Activated CD8-positive, alpha-beta memory T cell treated with anti-CD3 and anti-CD28 coated beads, Interleukin-2, amount 10 ng/mL, durations not matched to agents 7 days and 5 days (primary cell): Measurements from ENCODE around the gene PTRH1. TPM values are rescaled to one million over a fixed set of nuclear protein-coding genes. Genes with fewer than 3 reads are reported as not detected.

Experiments used
- ATAC-seq: fragments of 150-1000 bp; cut with Tn5 transposase; one replicate; pipeline ENCODE4 v1.10.0; 2021; ENCODE audit warnings: moderate library complexity
- CTCF ChIA-PET: fragments of 350-600 bp; sonication (Branson Sonifier 250); formaldehyde crosslinking; loops from one replicate; lab custom pipeline; 2021; ENCODE audit warnings: antibody characterized with exemption; lab: Charles Lee
- DNase-seq: peaks from one replicate; pipeline ENCODE4 v3.0.0-alpha.2; 2020
- H3K27ac Mint-ChIP-seq: one replicate; pipeline ENCODE4 v1.8.0; 2021; ENCODE audit warnings: mild to moderate bottlenecking, mixed read lengths
- H3K27me3 Mint-ChIP-seq: one replicate; pipeline ENCODE4 v1.8.0; 2021; ENCODE audit warnings: mixed read lengths
- H3K36me3 Mint-ChIP-seq: one replicate; pipeline ENCODE4 v1.8.0; 2021; ENCODE audit warnings: mild to moderate bottlenecking, mixed read lengths
- H3K4me1 Mint-ChIP-seq: one replicate; pipeline ENCODE4 v1.8.0; 2021; ENCODE audit warnings: mixed read lengths
- H3K4me3 Mint-ChIP-seq: one replicate; pipeline ENCODE4 v1.8.0; 2021; ENCODE audit warnings: mild to moderate bottlenecking, moderate library complexity, mixed read lengths
- H3K9me3 Mint-ChIP-seq: one replicate; pipeline ENCODE4 v1.8.0; 2022; ENCODE audit warnings: low read depth, mixed read lengths
- total RNA-seq, 2 experiments: library from RNA; stranded (reverse); gene quantifications; one replicate each; pipeline ENCODE4 v1.2.3, GENCODE V29; 2021

Gene PTRH1
- total RNA-seq, 2 experiments from 2014 or later, result 12.5 to 14.4 TPM

DNA sequence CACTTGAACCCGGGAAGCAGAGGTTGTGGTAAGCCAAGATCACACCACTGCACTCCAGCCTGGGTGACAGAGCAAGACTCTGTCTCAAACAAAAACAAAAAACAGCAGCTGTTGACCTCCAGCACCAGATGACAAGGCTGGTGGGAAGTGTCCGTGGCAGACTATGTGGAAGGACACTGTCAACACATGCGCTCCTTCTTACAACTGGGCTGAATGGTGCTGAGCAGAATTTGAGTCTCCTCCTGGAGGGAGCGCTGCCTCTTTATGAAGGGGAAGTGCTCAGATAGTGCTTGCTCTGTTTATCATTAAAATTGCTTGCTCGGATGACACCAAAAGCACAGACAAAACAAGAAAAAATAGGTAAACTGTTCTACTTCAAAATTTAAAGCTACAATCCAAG, 17.9 kb downstream of the PTRH1 start:
- no peak for ATAC-seq
- no peaks in the 10 kb centered on the region for H3K27me3 Mint-ChIP-seq
- no peak for DNase-seq
- H3K4me1 Mint-ChIP-seq, result peaks cover 15% of the 10 kb centered on the region
- CTCF ChIA-PET, result interaction anchor here (1.3 kb wide), 1 partner anchor 172 kb away, joined by 3 read pairs; no protein-coding TSS in a partner anchor
- H3K27ac Mint-ChIP-seq, result no peak overlapping the region
- no peaks in the 10 kb centered on the region for H3K9me3 Mint-ChIP-seq
- H3K4me3 Mint-ChIP-seq, result no peak overlapping the region
- H3K36me3 Mint-ChIP-seq, result peaks cover 2% of the 10 kb centered on the region

DNA sequence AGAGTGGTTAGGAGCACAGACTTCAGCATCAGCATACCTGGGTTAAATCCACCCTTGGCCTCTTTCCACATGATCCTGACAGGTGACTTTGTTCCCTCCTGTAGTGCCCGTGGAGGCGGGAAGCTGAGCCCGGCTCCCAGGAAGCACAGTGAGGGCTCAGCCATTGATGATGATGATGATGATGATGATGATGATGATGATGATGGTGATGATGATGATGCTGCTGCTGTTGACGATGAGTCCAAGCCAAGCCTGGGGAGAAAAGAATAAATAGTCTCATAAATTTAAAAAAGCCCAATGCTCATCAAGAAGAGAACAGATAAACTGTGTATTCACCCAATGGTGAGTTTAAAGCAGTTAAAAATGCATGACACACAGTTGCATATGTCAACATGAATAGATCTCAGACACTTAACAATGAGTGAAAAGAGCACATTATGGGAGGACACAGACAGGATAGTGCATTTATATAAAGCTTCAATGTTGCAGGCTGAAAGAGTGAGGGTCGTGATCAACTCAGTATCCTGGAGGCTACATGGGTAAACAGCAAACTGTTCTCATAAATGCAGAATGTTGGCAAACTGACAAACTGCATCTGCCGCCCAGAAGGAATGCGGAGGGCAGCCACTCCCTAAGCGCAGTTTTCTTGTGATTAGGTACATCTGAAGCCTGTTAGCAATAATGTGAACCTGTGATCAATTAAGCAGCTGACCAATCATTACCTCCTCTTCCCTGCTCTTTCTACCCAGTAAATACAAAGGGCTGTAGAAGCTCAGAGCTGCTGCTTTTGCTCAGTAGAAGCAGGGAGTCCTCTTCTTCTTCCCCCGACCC, 20.4 kb downstream of the PTRH1 start:
- H3K9me3 Mint-ChIP-seq, result no peaks in the 10 kb centered on the region
- DNase-seq, result no peak
- H3K36me3 Mint-ChIP-seq, result peaks cover 2% of the 10 kb centered on the region
- H3K27me3 Mint-ChIP-seq, result no peaks in the 10 kb centered on the region
- CTCF ChIA-PET, result interaction anchor here (0.7 kb wide), 1 partner anchor 169 kb away, joined by 3 read pairs; no protein-coding TSS in a partner anchor
- peaks cover 12% of the 10 kb centered on the region for H3K4me1 Mint-ChIP-seq
- no peak overlapping the region for H3K27ac Mint-ChIP-seq
- ATAC-seq, result no peak
- no peak overlapping the region for H3K4me3 Mint-ChIP-seq

DNA sequence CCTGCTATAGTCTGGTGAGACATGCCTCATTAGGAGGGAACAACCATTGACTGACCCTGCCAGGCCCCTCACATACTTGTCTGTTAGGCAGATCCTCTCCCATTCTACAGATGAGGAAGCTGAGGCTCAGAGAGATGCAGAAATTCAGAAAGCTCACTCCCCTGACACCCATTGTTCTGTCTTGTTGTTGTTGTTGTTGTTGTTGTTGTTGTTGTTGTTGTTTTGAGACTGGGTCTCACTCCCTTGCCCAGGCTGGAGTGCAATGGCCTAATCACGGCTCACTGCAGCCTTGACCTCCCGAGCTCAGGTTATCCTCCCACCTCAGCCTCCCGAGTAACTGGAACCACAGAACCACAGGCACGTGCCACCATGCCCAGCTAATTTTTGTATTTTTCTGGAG, 21.8 kb downstream of the PTRH1 start:
- no peak for DNase-seq
- CTCF ChIA-PET, result no interaction called here
- Mint-ChIP-seq H3K27me3 (no peaks in the 10 kb centered on the region), H3K4me1 (no peaks in the 10 kb centered on the region), H3K27ac (no peak overlapping the region), H3K4me3 (no peak overlapping the region), H3K9me3 (no peaks in the 10 kb centered on the region), H3K36me3 (peaks cover 2% of the 10 kb centered on the region)
- no peak for ATAC-seq

DNA sequence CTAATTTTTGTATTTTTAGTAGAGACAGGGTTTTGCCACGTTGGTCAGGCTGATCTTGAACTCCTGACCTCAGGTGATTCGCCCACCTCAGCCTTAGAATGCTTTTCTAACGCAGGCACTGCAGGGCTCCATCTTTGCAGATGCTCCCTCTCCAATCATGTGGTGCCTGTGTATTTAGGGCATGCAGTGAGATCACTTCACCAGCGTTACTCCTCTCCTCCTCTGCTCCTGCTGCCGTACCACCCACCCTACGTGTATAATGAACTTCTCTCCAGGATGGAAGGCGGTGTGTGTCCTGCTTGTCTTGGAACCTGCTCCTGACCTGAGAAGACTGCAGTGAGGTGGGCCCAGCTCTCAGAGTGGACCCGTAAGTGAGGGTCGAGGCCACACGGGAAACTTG, 22.3 kb downstream of the PTRH1 start:
- CTCF ChIA-PET, result no interaction called here
- Mint-ChIP-seq H3K27ac (no peak overlapping the region), H3K9me3 (no peaks in the 10 kb centered on the region), H3K4me3 (no peak overlapping the region), H3K27me3 (no peaks in the 10 kb centered on the region), H3K36me3 (peaks cover 2% of the 10 kb centered on the region), H3K4me1 (no peaks in the 10 kb centered on the region)
- ATAC-seq (no peak), DNase-seq (no peak)

DNA sequence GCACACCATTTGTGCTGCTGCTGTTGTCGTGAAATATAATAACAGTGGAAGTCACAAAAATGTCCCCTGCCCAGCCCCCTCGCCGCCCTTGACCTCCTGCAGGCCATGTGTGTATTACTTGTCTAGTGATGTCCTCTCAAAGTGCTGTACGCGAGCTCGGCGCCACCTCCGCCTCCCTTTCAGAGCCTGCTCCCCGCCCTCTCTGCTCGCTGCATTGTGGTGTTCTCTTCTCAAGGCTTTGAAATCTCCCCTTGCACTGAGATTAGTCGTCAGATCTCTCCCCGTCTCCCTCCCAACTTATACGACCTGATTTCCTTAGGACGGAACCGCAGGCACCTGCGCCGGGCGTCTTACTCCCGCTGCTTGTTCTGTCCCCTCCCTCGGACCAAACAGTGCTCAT, 23.4 kb downstream of the PTRH1 start:
- CTCF ChIA-PET, result no interaction called here
- H3K36me3 Mint-ChIP-seq, result peaks cover 2% of the 10 kb centered on the region
- ATAC-seq, result no peak

DNA sequence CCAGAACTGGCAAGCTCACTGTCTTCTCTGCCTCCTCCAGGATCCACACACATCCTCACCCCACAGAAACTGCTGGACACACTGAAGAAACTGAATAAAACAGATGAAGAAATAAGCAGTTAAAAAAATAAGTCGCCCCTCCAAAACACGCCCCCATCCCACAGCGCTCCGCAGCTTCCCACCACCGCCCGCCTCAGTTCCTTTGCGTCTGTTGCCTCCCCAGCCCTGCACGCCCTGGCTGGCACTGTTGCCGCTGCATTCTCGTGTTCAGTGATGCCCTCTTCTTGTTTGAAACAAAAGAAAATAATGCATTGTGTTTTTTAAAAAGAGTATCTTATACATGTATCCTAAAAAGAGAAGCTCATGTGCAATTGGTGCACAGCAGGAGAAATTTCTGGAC, 24.7 kb downstream of the PTRH1 start:
- H3K4me1 Mint-ChIP-seq, result no peaks in the 10 kb centered on the region
- ATAC-seq (no peak), DNase-seq (no peak)
- no peak overlapping the region for H3K4me3 Mint-ChIP-seq
- CTCF ChIA-PET, result no interaction called here
- H3K9me3 Mint-ChIP-seq, result no peaks in the 10 kb centered on the region
- H3K36me3 Mint-ChIP-seq, result no peaks in the 10 kb centered on the region
- H3K27ac Mint-ChIP-seq, result no peak overlapping the region
- no peaks in the 10 kb centered on the region for H3K27me3 Mint-ChIP-seq

More for the DNA sequence above, 23.4 kb downstream of the PTRH1 start:
- H3K27me3 Mint-ChIP-seq, result no peaks in the 10 kb centered on the region
- no peak overlapping the region for H3K27ac Mint-ChIP-seq
- H3K9me3 Mint-ChIP-seq, result no peaks in the 10 kb centered on the region
- no peaks in the 10 kb centered on the region for H3K4me1 Mint-ChIP-seq
- no peak for DNase-seq
- H3K4me3 Mint-ChIP-seq, result no peak overlapping the region

DNA sequence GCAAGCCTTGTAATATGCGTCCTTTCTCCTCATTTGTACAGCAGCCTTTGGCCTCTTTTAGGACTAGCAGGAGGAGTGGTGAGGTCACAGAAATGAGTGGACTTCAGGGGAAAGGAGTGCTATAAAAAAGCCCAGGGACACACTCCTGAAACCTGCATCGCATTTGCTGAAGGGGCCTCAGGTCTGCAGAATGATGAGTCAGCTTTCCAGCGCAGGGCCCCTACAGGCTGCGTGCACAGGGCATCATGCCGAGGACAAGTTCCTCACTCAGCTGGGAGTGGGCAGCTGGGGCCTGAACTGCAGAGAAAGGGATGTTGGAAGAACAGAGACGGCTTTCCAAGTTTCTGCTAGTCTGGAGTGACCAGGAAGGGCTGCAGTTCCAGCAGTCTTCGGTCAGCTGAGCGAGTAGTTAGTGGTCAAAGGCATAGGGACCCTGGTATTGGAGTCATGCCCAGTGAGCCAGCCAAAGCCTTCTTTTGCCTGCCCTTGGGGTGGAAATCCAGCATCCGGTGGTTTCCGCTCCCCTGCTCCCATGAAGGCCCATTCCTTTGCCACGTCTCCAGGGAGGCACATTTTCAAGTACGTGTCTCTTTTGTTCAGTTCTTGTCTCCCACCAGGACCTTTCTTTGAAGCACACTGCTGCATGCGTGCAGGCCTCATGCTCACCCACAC, 26.0 kb downstream of the PTRH1 start:
- CTCF ChIA-PET, result no interaction called here
- Mint-ChIP-seq H3K27ac (no peak overlapping the region), H3K27me3 (no peaks in the 10 kb centered on the region), H3K9me3 (no peaks in the 10 kb centered on the region), H3K36me3 (no peaks in the 10 kb centered on the region), H3K4me3 (no peak overlapping the region), H3K4me1 (no peaks in the 10 kb centered on the region)
- DNase-seq (no peak), ATAC-seq (no peak)

DNA sequence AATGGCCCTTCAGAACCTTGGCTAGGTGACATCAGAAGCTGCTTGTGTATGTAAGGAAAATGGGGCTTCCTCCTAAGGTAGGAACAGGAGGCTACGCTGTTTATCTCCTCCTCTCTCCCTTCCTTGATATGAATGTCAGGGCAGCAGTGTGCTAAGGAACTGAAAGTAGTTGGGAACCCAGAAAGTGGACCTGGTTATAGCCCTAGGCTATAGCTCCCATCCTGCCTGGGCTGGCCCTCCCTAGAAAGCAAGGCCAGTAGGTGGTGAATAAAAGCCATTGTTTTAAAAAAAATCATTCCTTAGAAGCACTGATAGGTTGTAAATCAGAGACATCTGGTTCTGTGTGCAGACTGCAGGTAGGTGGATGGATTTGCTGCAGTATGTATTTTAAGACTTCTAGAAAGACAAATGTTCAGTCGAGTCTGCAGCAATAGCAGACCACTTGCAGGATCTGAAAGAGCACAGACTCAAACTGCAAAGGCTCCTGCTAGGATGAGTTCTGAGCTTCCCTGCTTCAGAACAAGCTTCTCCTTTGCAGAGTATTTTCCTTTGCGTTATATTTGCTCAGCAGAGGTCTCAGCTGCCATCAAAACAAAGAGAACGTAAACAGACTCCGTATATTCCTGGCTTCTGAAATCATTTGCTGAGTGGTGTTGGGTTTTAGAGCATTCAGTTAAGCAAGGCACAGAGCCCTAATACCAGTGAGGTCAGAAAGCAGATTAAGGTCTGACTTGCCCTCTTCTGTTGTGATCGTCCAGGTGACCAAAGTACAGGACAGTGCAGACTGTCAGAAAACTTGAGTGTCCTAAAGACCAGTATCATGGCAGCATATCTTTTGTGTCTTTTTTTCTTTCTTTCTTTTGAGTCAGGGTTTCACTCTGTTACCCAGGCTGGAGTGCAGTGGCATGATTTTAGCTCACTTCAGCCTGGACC, 28.7 kb downstream of the PTRH1 start:
- H3K9me3 Mint-ChIP-seq, result no peaks in the 10 kb centered on the region
- H3K4me3 Mint-ChIP-seq, result no peak overlapping the region
- H3K4me1 Mint-ChIP-seq, result no peaks in the 10 kb centered on the region
- H3K27me3 Mint-ChIP-seq, result no peaks in the 10 kb centered on the region
- no peaks in the 10 kb centered on the region for H3K36me3 Mint-ChIP-seq
- CTCF ChIA-PET, result no interaction called here
- DNase-seq (no peak), ATAC-seq (no peak)
- no peak overlapping the region for H3K27ac Mint-ChIP-seq

DNA sequence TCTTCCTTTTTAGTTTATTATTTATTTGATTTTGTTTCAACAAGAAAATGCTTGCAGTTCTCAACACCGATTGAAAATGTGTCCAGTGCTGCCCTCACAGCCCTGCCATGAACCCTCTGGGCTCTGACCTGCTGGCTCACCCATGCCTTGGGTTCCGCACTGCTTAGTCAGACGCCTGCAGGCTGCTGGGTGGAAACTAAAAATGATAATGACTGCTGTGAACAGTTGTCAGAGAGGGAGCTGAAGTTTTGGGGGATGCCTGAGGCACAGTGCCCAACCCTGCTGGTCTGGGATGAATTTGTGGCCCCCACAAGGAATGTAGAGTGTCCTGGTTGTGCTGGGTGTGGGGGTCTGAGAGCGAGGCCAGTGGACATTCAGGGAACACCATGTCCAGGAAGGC, 30.9 kb downstream of the PTRH1 start:
- H3K4me3 Mint-ChIP-seq, result no peak overlapping the region
- CTCF ChIA-PET, result no interaction called here
- H3K36me3 Mint-ChIP-seq, result no peaks in the 10 kb centered on the region
- H3K4me1 Mint-ChIP-seq, result no peaks in the 10 kb centered on the region
- H3K27me3 Mint-ChIP-seq, result no peaks in the 10 kb centered on the region
- ATAC-seq (no peak), DNase-seq (no peak)
- no peak overlapping the region for H3K27ac Mint-ChIP-seq
- no peaks in the 10 kb centered on the region for H3K9me3 Mint-ChIP-seq

DNA sequence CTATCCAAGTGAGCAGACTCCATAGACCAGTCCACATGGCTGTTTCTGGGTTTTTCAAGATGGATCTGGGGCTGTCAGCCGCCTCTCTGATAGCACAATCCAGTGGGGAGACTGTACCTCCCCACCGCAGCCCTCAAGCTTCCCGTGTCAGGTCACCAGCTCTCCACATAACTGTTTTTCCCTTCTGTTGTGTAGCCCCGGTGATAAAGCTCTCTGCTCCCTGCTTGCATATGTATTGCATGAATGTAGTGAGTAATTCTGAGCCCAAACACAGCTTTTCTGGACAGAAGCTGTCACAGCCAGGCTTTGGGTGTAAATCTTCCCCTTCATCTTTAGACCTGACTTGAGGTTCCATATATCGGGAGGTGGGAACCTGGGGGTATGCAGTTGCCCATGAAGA, 31.7 kb downstream of the PTRH1 start:
- CTCF ChIA-PET, result no interaction called here
- H3K9me3 Mint-ChIP-seq, result no peaks in the 10 kb centered on the region
- H3K27ac Mint-ChIP-seq, result no peak overlapping the region
- no peaks in the 10 kb centered on the region for H3K4me1 Mint-ChIP-seq
- ATAC-seq, result no peak
- no peak overlapping the region for H3K4me3 Mint-ChIP-seq
- DNase-seq, result no peak
- no peaks in the 10 kb centered on the region for H3K36me3 Mint-ChIP-seq
- no peaks in the 10 kb centered on the region for H3K27me3 Mint-ChIP-seq

DNA sequence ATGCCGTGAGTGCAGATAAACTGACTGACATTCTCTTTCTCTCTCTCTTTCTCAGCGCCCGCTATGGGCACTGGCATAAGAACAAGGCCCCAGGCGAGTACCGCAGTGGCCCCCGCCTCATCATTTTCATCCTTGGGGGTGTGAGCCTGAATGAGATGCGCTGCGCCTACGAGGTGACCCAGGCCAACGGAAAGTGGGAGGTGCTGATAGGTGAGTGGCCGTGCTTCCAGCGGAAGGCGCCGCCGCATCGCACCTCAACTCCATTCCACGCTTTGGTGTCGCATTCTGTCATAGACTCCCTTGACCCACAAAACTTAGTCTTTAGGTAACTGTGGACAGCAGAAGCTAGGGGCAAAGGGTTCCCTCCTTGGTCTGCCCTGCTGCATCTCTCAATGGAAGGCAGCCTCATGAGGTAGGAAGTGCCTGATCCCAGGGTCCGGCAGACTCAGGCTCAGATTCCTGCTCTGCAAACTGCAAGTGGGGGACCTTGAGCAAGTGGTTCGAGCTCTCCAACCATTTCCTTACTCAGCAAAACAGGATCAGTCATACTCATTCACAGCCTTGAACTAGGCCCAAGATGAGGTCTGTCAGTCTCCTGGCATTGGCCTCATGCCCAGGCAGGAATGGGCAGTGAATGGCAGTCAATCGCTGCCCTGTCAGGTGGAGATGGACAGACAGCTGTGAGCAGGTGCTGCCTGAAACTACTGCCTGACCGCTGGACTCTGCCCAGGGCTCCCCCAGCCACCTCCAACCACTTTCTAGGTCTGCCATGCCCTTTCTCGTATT, 32.9 kb downstream of the PTRH1 start:
- no peak overlapping the region for H3K27ac Mint-ChIP-seq
- ATAC-seq (no peak), DNase-seq (no peak)
- no peaks in the 10 kb centered on the region for H3K27me3 Mint-ChIP-seq
- H3K36me3 Mint-ChIP-seq, result no peaks in the 10 kb centered on the region
- H3K4me3 Mint-ChIP-seq, result no peak overlapping the region
- H3K9me3 Mint-ChIP-seq, result no peaks in the 10 kb centered on the region
- no peaks in the 10 kb centered on the region for H3K4me1 Mint-ChIP-seq
- CTCF ChIA-PET, result no interaction called here

DNA sequence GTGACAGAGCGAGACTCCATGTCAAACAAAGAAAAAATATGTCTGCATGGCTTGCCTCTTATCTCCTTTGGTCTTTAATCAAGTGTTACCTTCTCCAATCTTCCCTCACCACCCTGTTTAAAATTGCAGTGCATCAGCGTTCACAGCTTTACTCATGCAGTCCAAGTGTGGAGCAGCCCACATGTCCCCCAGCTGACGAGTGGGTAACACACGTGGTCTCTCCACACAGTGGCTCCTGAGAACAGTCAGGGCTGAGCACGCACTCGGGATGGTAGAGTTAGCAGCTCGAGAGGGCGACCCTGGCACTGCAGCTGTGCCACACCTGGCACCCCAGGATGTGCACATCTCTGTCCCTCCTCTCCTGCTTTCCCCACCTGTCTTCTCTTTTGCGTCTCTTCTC, 34.6 kb downstream of the PTRH1 start:
- Mint-ChIP-seq H3K9me3 (no peaks in the 10 kb centered on the region), H3K4me1 (no peaks in the 10 kb centered on the region), H3K27ac (no peak overlapping the region), H3K27me3 (no peaks in the 10 kb centered on the region), H3K36me3 (no peaks in the 10 kb centered on the region), H3K4me3 (no peak overlapping the region)
- no peak for DNase-seq
- ATAC-seq, result no peak
- CTCF ChIA-PET, result interaction anchor here (0.6 to 1.6 kb wide), 4 partner anchors 23 to 132 kb away, joined by 3 read pairs; partner anchors contain the start of gene PTRH1

DNA sequence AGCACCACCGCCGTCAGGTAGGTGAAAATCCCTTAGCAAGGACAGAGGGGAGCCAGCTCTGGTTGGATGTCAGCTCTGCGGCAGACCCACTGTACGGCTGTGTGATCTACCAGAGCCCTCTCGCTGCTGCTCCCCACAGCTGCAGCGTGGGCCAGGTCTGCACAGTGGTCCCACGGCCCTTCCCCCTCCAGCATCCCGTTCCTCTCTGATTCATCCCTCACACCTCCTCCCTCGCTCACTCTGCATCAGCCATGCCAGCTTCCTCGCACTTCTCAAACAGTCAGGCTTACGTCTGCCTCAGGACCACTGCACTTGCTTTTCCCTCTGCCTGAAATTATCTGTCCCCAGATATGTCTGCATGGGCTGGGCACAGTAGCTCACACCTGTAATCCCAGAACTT, 35.2 kb downstream of the PTRH1 start:
- CTCF ChIA-PET, result interaction anchor here (0.6 to 1.6 kb wide), 2 partner anchors 24 to 25 kb away, joined by 3 read pairs; no protein-coding TSS in a partner anchor
- no peaks in the 10 kb centered on the region for H3K27me3 Mint-ChIP-seq

More for the DNA sequence above, 35.2 kb downstream of the PTRH1 start:
- no peak for ATAC-seq
- Mint-ChIP-seq H3K36me3 (no peaks in the 10 kb centered on the region), H3K9me3 (no peaks in the 10 kb centered on the region), H3K4me3 (no peak overlapping the region), H3K27ac (no peak overlapping the region), H3K4me1 (no peaks in the 10 kb centered on the region)
- no peak for DNase-seq
